Bronchial epithelial cell (primary cell): ENCODE data around the gene CNTNAP2. TPM values are rescaled to one million over a fixed set of nuclear protein-coding genes. Genes with fewer than 3 reads are reported as not detected.

Experiments
- DNase-seq: peaks from one replicate; pipeline ENCODE4 v3.0.0-alpha.2; 2010; ENCODE audit warnings: low read depth
- FAIRE-seq: peaks from 2 replicates; lab custom pipeline; 2011; peaks lifted over from hg19 to GRCh38; lab: Jason Lieb, UNC
- H3K27me3 ChIP-seq: 2 replicates; pipeline ENCODE4 v1.5.1; 2011; ENCODE audit warnings: low read length; ENCODE audit not compliant: control insufficient read depth, insufficient read depth
- H3K36me3 ChIP-seq: 2 replicates; pipeline ENCODE4 v1.5.1; 2011; ENCODE audit warnings: low read length; ENCODE audit not compliant: control insufficient read depth, insufficient read depth
- H3K4me3 ChIP-seq: 2 replicates; pipeline ENCODE4 v1.5.1; 2011; ENCODE audit warnings: mild to moderate bottlenecking, low read depth, low read length, control low read depth
- CTCF ChIP-seq: IDR thresholded peaks from 2 replicates; pipeline ENCODE4 v1.5.1; 2011; ENCODE audit warnings: mild to moderate bottlenecking, moderate library complexity, low read length, control low read depth, inconsistent platforms; ENCODE audit not compliant: insufficient read depth, severe bottlenecking
- total RNA-seq: library from RNA; depleted of rRNA; stranded (reverse); fragments of >200 nt; gene quantifications from 2 replicates; pipeline ENCODE4 v1.2.1, GENCODE V29; 2014

The CNTNAP2 gene
- total RNA-seq, 1 donor from 2014 or later: 0.26 TPM

- DNase-seq (no peak), FAIRE-seq (no peak)
- Histone ChIP-seq H3K36me3 (no peaks in the 10 kb centered on the region), H3K4me3 (no peak overlapping the region), H3K27me3 (no peaks in the 10 kb centered on the region)
- no peak for TF ChIP-seq CTCF
Observed at GRCh38 chr7:148173369-148173768, 2056.8 kb downstream of the CNTNAP2 start.

- Histone ChIP-seq H3K36me3 (no peaks in the 10 kb centered on the region), H3K4me3 (no peak overlapping the region), H3K27me3 (no peaks in the 10 kb centered on the region)
- DNase-seq: no peak
- no peak for FAIRE-seq
- no peak for TF ChIP-seq CTCF
Observed at GRCh38 chr7:148174376-148174775, 2057.8 kb downstream of the CNTNAP2 start.

- no peak for TF ChIP-seq CTCF
- Histone ChIP-seq H3K4me3 (no peak overlapping the region), H3K27me3 (no peaks in the 10 kb centered on the region), H3K36me3 (no peaks in the 10 kb centered on the region)
- no peak for FAIRE-seq
- DNase-seq: no peak
Observed at GRCh38 chr7:148175512-148175911, 2058.9 kb downstream of the CNTNAP2 start.

GRCh38 chr7:148177972-148178371 lies 2061.4 kb downstream of the CNTNAP2 start:
- FAIRE-seq: no peak
- Histone ChIP-seq H3K4me3 (no peak overlapping the region), H3K27me3 (no peaks in the 10 kb centered on the region), H3K36me3 (no peaks in the 10 kb centered on the region)
- TF ChIP-seq CTCF: no peak
- DNase-seq: no peak

- TF ChIP-seq CTCF: no peak
- FAIRE-seq (no peak), DNase-seq (no peak)
- no peaks in the 10 kb centered on the region for H3K27me3 ChIP-seq
- no peak overlapping the region for H3K4me3 ChIP-seq
- H3K36me3 ChIP-seq: no peaks in the 10 kb centered on the region
Observed at GRCh38 chr7:148180075-148180474, 2063.5 kb downstream of the CNTNAP2 start.

- Histone ChIP-seq H3K27me3 (no peaks in the 10 kb centered on the region), H3K36me3 (no peaks in the 10 kb centered on the region), H3K4me3 (no peak overlapping the region)
- DNase-seq (no peak), FAIRE-seq (no peak)
- no peak for TF ChIP-seq CTCF
Observed at GRCh38 chr7:148182264-148182663, 2065.7 kb downstream of the CNTNAP2 start.
